Right atrium auricular region (tissue), 2 donors: ENCODE results near the gene ENO4. TPM values are rescaled to one million over a fixed set of nuclear protein-coding genes. Genes with fewer than 3 reads are reported as not detected.

ENCODE experiments used
- DNase-seq: peaks from one replicate; pipeline ENCODE4 v3.0.0-alpha.2; 2019; ENCODE audit warnings: low spot score
- H3K27ac ChIP-seq, 2 donors: fragments of 200-600 bp; sonication (generic); 1 replicate in 1 of 2; 2 replicates in 1 of 2; pipeline ENCODE4 v1.5.1; 2016 to 2019
- H3K27me3 ChIP-seq, 2 donors: fragments of 200-600 bp; sonication (generic); one replicate each; pipeline versions ENCODE4 v1.5.1 to v1.6.0; 2017 to 2019
- H3K36me3 ChIP-seq: fragments of 200-600 bp; sonication (generic); one replicate; pipeline ENCODE4 v1.5.1; 2016
- H3K4me1 ChIP-seq, 2 donors: fragments of 200-600 bp; sonication (generic); one replicate each; pipeline versions ENCODE4 v1.5.1 to v1.6.0; 2017 to 2019
- H3K4me3 ChIP-seq, 2 donors: fragments of 200-600 bp; sonication (generic); 1 replicate in 1 of 2; 2 replicates in 1 of 2; pipeline ENCODE4 v1.5.1; 2017 to 2019; ENCODE audit warnings: mild to moderate bottlenecking in 1 of 2, moderate library complexity in 1 of 2
- H3K9me3 ChIP-seq, 2 donors: fragments of 200-600 bp; sonication (generic); one replicate each; pipeline ENCODE4 v1.5.1; 2019
- total RNA-seq, 2 donors: library from RNA; depleted of rRNA; stranded (reverse); fragments of >200 nt; gene quantifications; one replicate each; pipeline ENCODE4 v1.1.0, GENCODE V29; 2016
- TF ChIP-seq, protein P1 (sequence below), 2 donors: fragments of 200-600 bp; sonication (generic); IDR thresholded peaks; one replicate each; pipeline ENCODE4 v1.5.1; 2019; ENCODE audit warnings: antibody characterized with exemption in 2 of 2

Gene ENO4
- total RNA-seq, 2 donors from 2014 or later: 0.15 TPM; not detected in 1

DNA sequence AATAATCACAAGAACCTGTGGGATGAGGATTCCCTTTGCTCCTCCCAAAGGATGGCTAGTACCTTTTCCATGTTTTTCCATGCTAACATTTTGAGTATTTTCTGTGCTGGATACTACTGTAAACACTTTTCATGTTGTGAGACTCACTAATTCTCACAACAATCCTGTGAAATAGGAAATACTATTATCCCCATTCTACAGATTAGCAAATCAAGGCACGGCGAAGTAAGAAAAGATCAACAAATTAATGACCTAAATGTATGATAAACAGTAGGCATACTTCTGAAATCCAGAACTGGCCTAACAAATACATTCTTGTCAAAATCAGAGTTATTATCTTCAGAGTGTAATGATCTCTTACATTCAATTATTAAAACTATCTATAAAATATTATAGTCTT lies 69.3 kb downstream of the ENO4 start:
- Histone ChIP-seq H3K4me1 (no peaks in the 10 kb centered on the region), H3K27ac (no peak overlapping the region), H3K4me3 (no peak overlapping the region), H3K27me3 (no peaks in the 10 kb centered on the region), H3K9me3 (no peaks in the 10 kb centered on the region), H3K36me3 (no peaks in the 10 kb centered on the region)
- TF ChIP-seq, protein P1, sequence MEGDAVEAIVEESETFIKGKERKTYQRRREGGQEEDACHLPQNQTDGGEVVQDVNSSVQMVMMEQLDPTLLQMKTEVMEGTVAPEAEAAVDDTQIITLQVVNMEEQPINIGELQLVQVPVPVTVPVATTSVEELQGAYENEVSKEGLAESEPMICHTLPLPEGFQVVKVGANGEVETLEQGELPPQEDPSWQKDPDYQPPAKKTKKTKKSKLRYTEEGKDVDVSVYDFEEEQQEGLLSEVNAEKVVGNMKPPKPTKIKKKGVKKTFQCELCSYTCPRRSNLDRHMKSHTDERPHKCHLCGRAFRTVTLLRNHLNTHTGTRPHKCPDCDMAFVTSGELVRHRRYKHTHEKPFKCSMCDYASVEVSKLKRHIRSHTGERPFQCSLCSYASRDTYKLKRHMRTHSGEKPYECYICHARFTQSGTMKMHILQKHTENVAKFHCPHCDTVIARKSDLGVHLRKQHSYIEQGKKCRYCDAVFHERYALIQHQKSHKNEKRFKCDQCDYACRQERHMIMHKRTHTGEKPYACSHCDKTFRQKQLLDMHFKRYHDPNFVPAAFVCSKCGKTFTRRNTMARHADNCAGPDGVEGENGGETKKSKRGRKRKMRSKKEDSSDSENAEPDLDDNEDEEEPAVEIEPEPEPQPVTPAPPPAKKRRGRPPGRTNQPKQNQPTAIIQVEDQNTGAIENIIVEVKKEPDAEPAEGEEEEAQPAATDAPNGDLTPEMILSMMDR (IDR thresholded peaks at IDR 0.05): no peak
- DNase-seq: no peak

DNA sequence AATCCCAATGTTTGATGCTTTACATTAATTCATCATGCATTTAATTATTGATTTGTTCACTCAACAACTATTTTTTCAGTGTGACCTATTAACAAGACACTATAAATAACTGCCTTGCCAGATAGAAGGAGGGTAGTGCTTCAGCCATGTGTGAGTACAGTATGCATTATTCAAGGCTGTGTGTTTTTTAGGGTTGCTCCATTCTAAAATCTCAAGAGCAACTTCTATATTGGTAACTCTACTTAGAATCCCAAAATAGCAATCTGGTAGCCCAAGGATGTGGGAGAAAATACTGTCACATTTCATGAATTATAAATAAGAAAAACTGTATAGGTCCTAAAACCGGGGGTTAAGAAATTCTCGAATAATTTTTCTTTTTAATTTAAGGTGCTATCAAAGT lies 69.9 kb downstream of the ENO4 start:
- no peaks in the 10 kb centered on the region for H3K27me3 ChIP-seq
- no peak overlapping the region for H3K27ac ChIP-seq
- DNase-seq: no peak
- no peaks in the 10 kb centered on the region for H3K36me3 ChIP-seq
- TF ChIP-seq, protein P1 (IDR thresholded peaks at IDR 0.05): no peak
- no peaks in the 10 kb centered on the region for H3K9me3 ChIP-seq
- H3K4me1 ChIP-seq: no peaks in the 10 kb centered on the region
- H3K4me3 ChIP-seq: no peak overlapping the region

DNA sequence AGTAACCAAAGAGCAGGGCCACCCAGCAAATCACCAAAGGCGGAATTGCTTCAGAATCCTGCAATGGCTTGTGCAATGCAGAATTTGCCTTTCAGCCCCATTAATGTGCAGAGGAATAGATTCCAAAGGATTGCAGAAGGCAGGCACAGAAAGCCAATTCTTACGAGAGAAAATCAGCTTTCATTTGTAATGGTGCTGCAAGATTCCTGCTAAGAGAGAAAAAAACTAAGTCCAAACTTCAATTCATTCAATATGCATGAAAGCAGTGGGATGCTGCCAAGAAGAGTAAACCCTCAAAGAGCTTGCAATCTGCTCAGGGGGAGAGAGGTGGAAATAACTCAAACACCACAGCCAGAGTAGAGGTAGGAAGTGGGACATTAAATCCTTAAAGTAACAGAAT lies 70.4 kb downstream of the ENO4 start:
- Histone ChIP-seq H3K9me3 (no peaks in the 10 kb centered on the region), H3K27ac (no peak overlapping the region), H3K36me3 (no peaks in the 10 kb centered on the region), H3K4me3 (no peak overlapping the region), H3K4me1 (no peaks in the 10 kb centered on the region), H3K27me3 (no peaks in the 10 kb centered on the region)
- TF ChIP-seq, protein P1 (IDR thresholded peaks at IDR 0.05): no peak
- DNase-seq: no peak

DNA sequence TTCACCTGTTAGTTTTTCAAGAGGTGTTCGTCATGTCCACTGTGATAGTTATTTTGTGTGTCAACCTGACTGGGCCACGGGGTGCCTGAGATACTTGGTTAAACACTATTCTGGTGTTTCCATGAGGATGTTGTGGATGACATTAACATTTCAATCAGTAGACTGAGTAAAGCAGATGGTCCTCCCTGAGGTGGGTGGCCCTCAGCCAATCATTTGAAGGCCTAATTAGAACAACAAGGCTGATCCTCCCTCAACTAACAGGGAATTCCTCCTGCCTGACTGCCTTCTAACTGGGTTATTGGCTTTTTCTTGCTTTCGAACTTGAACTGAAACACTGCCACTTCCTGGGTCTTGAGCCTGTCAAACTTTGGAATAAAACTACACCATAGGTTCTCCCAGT lies 75.8 kb downstream of the ENO4 start:
- Histone ChIP-seq H3K27me3 (no peaks in the 10 kb centered on the region), H3K36me3 (no peaks in the 10 kb centered on the region), H3K4me1 (no peaks in the 10 kb centered on the region), H3K9me3 (no peaks in the 10 kb centered on the region), H3K27ac (no peak overlapping the region), H3K4me3 (no peak overlapping the region)
- DNase-seq: no peak
- TF ChIP-seq, protein P1 (IDR thresholded peaks at IDR 0.05): no peak

DNA sequence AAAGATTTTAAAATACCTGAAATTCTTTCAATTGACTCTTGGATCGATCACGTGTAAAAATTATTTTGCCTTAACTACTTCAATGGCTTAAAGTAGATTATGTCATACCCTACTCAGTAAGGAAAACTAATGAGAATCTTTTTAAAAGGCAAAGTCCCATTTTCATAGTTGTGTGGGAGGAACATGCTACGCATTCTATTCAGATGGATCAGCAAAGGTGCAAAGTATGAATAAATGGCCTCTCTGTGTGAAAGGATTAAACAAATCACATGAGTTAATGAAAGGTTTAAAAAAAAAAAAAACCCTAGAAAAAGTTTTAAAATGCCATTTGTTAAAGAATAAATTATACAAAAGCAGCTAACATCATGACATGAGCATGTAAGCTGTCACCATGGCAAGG lies 77.1 kb downstream of the ENO4 start:
- Histone ChIP-seq H3K4me1 (no peaks in the 10 kb centered on the region), H3K27ac (no peak overlapping the region), H3K4me3 (no peak overlapping the region), H3K9me3 (no peaks in the 10 kb centered on the region), H3K36me3 (no peaks in the 10 kb centered on the region), H3K27me3 (no peaks in the 10 kb centered on the region)
- TF ChIP-seq, protein P1 (IDR thresholded peaks at IDR 0.05): no peak
- no peak for DNase-seq

DNA sequence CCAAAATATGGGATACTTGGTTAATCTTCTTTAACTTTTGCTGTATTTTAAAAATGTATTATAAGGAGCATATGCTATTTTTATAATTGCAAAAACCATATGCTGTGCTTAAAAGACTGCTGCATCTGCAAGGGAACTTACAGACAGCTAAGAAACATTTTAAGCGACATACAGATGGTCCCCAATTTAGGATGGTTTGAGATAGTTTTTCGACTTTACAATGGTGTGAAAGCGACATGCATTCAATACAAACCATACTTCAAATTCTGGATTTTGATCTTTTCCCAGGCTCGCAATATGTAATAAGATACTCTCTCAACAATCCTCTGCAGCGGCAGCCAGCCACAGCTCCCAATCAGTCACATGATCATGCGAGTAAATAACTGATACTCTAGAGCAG lies 82.5 kb downstream of the ENO4 start:
- H3K27ac ChIP-seq: no peak overlapping the region
- no peak overlapping the region for H3K4me3 ChIP-seq
- no peaks in the 10 kb centered on the region for H3K36me3 ChIP-seq
- TF ChIP-seq, protein P1 (IDR thresholded peaks at IDR 0.05): no peak
- no peaks in the 10 kb centered on the region for H3K9me3 ChIP-seq
- no peak for DNase-seq
- no peaks in the 10 kb centered on the region for H3K27me3 ChIP-seq
- no peaks in the 10 kb centered on the region for H3K4me1 ChIP-seq
